ENCODE data around the gene EXD1.

- TF ChIP-seq CTCF (IDR thresholded peaks at IDR 0.05): no peak
- TF ChIP-seq HDAC2 (IDR thresholded peaks at IDR 0.05): no peak
- TF ChIP-seq MYC (IDR thresholded peaks at IDR 0.05; ENCODE audit: borderline replicate concordance, low read length): no peak
- no peak for TF ChIP-seq RARB (CRISPR knock-in tag; IDR thresholded peaks at IDR 0.05)
Observed at GRCh38 chr15:41194444-41194843, 36.1 kb downstream of the EXD1 start.

Measured in A549 (cell line).